ENCODE results near the gene DDN.

The DDN gene

DNA sequence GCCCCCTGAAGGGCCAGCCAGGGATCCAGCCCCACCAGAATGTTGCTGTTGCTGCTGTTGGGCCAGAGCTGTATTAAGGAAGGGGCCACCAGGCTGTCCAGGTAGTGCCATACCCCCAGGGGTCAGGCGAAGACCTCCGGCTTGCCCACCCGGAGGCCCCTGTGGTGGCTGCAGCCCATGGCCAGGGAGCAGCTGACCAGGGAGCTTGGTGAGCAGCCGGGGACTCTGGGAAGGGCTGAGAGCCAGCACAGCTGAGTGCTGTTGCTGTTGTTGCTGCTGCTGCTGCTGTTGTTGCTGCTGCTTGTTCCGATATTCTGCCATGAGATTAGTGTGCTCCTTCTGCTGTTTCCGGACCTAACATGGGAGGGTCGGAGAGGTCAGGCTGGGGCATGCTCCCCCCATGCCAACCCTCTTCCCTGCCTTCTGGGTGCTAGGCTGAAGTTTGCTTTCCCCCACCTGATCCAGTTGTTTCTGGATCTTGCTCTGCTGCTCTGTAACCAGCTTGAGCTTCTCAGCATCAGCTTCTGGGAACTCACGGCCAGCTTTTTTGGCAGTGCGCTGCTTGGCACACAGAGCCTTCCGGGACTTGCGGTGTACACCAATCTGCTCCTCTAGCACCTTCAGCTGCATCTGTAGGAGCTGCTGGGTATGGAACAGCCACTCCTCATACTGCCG, 34.6 kb upstream of the DDN start:
- no peak overlapping the region for H3K4me3 Mint-ChIP-seq
- H3K9me3 Mint-ChIP-seq: no peaks in the 10 kb centered on the region
- peaks cover 46% of the 10 kb centered on the region for H3K36me3 Mint-ChIP-seq (ENCODE audit: low read depth)
- no peaks in the 10 kb centered on the region for H3K27me3 Mint-ChIP-seq (ENCODE audit: low read depth, poor library complexity)
- H3K27ac Mint-ChIP-seq: peak overlapping the region; percentile 39
- no peaks in the 10 kb centered on the region for H3K4me1 Mint-ChIP-seq
- no peak for TF ChIP-seq CTCF (IDR thresholded peaks at IDR 0.05)
- no peak for DNase-seq

- Mint-ChIP-seq H3K9me3 (no peaks in the 10 kb centered on the region), H3K27ac (peak overlapping the region; percentile 84), H3K4me1 (no peaks in the 10 kb centered on the region), H3K27me3 (ENCODE audit: low read depth, poor library complexity) (no peaks in the 10 kb centered on the region), H3K36me3 (ENCODE audit: low read depth) (peaks cover 47% of the 10 kb centered on the region), H3K4me3 (no peak overlapping the region)
- no peak for DNase-seq
- TF ChIP-seq CTCF (IDR thresholded peaks at IDR 0.05): no peak
Observed at GRCh38 chr12:49032679-49033447, 33.7 kb upstream of the DDN start.

- no peaks in the 10 kb centered on the region for H3K9me3 Mint-ChIP-seq
- no peak overlapping the region for H3K4me3 Mint-ChIP-seq
- H3K27ac Mint-ChIP-seq: no peak overlapping the region
- no peaks in the 10 kb centered on the region for H3K4me1 Mint-ChIP-seq
- no peak for DNase-seq
- no peaks in the 10 kb centered on the region for H3K27me3 Mint-ChIP-seq (ENCODE audit: low read depth, poor library complexity)
- no peak for TF ChIP-seq CTCF (IDR thresholded peaks at IDR 0.05)
- H3K36me3 Mint-ChIP-seq (ENCODE audit: low read depth): peaks cover 53% of the 10 kb centered on the region
Observed at GRCh38 chr12:49032276-49032675, 33.1 kb upstream of the DDN start.

DNA sequence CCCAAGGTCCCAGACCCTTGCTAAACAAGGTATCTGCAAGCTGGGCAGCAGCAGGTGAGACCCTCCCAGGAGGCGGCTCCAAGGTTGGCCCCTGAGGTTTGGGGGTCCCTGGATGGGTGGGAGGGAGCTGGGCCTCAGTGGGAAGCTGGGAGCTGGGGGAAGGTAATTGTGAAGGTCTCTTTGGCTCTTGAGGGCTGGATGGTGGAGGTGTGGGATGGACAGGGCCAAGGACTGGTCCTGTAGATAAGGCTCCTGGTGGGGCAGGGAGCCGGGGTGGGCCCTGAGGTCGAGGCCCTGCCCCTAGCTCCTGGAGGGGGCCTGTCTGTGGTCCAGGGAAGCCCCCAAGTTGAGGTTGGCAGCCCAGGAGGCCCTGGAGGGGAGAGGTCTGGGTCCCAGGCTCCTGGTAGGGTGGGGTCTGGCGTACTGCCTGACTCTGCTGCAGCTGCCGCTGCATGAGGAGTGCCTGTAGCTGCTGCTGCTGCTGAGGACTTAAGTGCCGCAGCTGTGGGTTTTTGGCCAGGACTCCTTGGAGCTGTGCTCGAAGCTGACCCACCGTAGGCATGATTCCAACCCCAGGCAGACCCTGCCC, 32.5 kb upstream of the DDN start:
- no peak for DNase-seq
- Mint-ChIP-seq H3K27me3 (ENCODE audit: low read depth, poor library complexity) (no peaks in the 10 kb centered on the region), H3K4me1 (no peaks in the 10 kb centered on the region), H3K27ac (no peak overlapping the region), H3K4me3 (no peak overlapping the region), H3K9me3 (no peaks in the 10 kb centered on the region), H3K36me3 (ENCODE audit: low read depth) (peaks cover 50% of the 10 kb centered on the region)
- TF ChIP-seq CTCF (IDR thresholded peaks at IDR 0.05): no peak

DNA sequence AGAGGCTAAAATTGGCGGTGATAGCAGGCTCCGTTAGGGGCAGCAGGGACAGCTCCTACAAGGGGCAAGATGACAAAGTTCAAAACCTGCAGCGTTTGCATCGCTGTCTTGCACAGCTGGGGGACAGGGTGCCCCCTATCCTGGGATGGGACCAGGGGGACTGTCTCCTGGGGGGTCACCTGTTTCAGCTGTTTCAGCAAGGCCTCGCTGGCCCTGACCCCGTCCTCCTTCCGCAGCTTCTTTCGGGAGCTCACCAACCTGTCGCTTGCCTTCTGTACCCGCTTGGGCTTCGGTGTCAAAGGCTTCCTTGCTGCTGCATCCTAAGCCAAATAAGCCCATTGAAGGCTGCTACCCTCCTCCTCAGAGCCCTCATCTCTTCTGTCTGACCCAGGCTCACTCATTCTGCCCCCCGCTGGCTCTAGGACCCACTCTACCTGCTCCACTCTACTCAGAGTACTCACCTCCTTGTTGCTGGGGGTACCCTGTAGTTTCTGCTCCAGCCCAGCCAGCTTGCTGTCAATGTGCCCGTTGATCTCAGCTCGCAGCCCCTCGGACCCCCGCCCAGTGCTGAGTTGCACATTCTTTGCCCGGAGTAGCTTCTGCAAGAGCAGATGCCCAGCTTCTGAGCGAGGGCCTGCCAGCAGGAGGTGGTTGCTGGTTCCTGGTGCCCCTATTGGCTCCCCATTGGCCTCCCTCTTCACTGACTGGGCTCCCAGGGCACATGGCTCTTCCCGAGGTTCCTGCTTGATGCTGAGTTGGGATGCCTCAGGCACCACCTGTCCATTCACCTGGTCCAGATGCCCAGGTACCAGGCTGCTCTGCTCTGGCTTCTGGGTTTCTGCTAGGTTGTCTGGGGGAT, 31.8 kb upstream of the DDN start:
- Mint-ChIP-seq H3K4me3 (no peak overlapping the region), H3K27me3 (ENCODE audit: low read depth, poor library complexity) (no peaks in the 10 kb centered on the region), H3K4me1 (no peaks in the 10 kb centered on the region), H3K9me3 (no peaks in the 10 kb centered on the region), H3K36me3 (ENCODE audit: low read depth) (peaks cover 50% of the 10 kb centered on the region), H3K27ac (no peak overlapping the region)
- no peak for TF ChIP-seq CTCF (IDR thresholded peaks at IDR 0.05)
- DNase-seq: no peak
